GM18867 (cell line): Measurements from ENCODE around the gene IFNL4.
"Not testable (repeated sequence)": the region's sequence is repeated elsewhere in the genome, so short reads cannot be mapped to it uniquely, and the experiment has no call there.

Experiments
- ATAC-seq: cut with Tn5 transposase; IDR thresholded peaks from one replicate; pipeline ENCODE4 v1.9.1; 2021; ENCODE audit warnings: mild to moderate bottlenecking, moderate library complexity; ENCODE audit not compliant: unreplicated experiment

Gene IFNL4

DNA sequence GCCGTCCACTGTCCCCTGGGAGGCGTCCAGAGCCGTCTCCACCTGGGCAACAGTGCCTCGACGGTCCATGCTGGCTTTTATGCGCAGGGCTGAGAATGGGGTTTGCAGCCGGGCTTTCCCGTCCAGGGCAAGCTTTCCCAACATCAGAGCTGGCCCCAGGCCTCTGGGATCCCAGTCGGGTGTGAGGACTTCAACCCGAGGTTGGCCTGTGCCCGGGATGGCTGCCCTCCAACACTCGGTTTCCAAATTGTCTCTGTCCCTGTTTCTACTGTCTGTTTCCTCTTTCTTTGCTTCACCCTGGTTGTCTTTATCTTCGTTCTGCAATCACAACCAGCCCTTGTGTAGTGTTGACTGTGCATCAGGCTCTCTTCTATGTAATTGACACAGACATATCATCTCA lies at the start of gene IFNL4:
TSS of gene IFNL4 (minus strand) at position 51 of the 400 bp plus-strand sequence.
- ATAC-seq = no peak

- ATAC-seq = no peak
Observed at GRCh38 chr19:39297931-39298634, 49.4 kb upstream of the IFNL4 start.

DNA sequence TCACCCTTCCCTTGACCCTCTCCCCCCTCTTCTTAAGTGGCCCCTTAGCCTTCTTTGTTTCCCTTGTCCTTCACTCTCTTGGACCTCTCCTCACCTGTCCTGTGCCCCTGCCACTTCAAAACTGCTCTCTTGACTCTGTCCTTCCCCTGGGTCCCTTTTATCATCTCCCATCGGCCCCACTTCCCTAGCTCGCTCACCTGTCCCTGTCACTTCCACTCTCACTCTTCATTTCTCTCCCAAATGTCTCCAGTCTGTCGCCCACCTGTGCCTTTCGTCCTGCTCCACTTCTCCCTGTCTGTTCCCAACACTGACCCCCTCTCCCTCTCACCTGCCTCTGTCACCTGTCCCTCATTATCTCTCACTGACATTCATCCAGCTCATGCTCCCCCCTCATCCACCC lies 48.2 kb upstream of the IFNL4 start:
- ATAC-seq = no peak

DNA sequence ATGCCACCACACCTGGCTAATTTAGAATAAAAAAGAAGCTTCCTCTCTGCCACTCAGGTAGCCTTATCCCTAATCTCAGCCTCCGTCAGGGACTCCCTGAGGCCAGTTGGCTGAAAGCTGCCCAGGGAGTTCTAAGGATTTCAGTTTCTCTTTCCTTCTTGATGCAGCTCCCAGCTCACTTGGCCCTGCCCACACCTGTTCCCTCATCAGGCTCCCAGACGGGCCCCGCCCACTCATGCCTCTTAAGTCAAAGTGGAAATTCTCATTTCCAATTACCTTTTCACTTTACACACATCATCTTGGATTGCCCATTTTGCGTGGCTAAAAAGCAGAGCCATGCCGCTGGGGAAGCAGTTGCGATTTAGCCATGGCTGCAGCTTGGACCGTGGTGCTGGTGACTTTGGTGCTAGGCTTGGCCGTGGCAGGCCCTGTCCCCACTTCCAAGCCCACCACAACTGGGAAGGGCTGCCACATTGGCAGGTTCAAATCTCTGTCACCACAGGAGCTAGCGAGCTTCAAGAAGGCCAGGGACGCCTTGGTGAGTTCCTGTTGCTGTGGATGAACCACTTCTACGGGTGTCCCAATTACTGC lies 47.5 kb upstream of the IFNL4 start, which contains the start of gene IFNL1:
TSS of gene IFNL1 (plus strand) at position 353 of the 591 bp plus-strand sequence. CDS start at position 368, 15 bp downstream.
- no peak for ATAC-seq

DNA sequence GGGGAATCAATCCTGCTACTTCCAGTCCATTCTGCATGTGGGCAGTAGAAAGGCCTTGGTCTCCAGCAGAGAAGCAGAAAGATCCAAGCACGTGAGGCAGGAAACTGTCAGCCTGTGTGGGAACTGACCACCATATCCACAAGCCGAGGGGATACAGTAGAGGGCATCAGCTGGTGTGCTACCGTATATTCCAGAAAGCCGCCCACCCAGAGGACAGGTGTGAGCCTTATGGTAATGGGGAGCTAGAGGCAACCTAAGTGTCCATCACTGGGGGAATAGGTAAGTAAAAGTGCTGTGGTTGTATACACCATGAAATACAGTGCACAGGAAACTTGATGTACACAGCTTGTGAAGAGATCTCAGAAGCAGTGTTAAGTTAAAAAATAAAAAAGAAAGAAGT lies 44.7 kb upstream of the IFNL4 start:
- ATAC-seq = no peak

DNA sequence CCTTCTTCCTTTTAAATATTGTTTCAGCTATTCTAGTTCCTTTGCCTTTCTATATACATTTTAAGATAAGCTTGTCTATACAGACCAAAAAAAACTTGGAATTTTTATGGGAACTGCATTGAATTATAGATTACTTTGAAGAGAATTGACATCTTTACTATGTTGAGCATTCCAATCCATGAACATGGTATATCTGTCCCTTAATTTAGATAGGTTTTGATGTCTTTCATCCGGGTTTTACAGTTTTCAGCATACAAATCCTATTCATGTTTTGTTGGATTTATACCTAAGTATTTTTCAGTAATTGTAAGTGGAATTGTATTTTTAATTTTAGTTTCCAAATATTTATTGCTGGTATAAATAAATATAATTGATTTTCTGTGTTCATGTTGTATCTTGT lies 35.4 kb upstream of the IFNL4 start:
- no peak for ATAC-seq

GRCh38 chr19:39282021-39282420 lies 33.4 kb upstream of the IFNL4 start:
- ATAC-seq = no peak

GRCh38 chr19:39277598-39277997 lies 28.9 kb upstream of the IFNL4 start:
- no peak for ATAC-seq

DNA sequence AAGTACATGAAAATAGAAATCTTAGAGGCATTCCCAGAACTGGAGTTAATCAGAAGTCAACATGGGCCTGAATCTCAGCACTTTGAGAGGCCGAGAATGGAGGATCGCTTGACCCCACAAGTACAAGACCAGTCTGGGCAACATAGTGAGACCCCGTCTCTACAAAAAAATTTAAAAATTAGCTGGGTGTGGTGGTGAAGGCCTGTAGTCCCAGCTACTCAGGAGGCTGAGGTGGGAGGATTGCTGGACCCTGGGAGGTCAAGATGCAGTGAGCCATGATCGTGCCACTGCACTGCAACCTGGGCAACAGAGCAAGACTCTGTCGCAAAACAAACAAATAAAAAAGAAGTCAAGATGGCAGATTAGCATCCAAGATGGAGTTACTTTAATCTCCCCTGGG lies 28.1 kb upstream of the IFNL4 start:
- no peak for ATAC-seq

GRCh38 chr19:39275578-39275977 lies 26.9 kb upstream of the IFNL4 start:
- no peak for ATAC-seq

GRCh38 chr19:39273859-39274258 lies 25.2 kb upstream of the IFNL4 start:
- ATAC-seq = not testable (repeated sequence)

- ATAC-seq = no peak
Observed at GRCh38 chr19:39270036-39270871, 21.6 kb upstream of the IFNL4 start.

GRCh38 chr19:39269369-39269768 lies 20.7 kb upstream of the IFNL4 start:
- ATAC-seq = not testable (repeated sequence)

DNA sequence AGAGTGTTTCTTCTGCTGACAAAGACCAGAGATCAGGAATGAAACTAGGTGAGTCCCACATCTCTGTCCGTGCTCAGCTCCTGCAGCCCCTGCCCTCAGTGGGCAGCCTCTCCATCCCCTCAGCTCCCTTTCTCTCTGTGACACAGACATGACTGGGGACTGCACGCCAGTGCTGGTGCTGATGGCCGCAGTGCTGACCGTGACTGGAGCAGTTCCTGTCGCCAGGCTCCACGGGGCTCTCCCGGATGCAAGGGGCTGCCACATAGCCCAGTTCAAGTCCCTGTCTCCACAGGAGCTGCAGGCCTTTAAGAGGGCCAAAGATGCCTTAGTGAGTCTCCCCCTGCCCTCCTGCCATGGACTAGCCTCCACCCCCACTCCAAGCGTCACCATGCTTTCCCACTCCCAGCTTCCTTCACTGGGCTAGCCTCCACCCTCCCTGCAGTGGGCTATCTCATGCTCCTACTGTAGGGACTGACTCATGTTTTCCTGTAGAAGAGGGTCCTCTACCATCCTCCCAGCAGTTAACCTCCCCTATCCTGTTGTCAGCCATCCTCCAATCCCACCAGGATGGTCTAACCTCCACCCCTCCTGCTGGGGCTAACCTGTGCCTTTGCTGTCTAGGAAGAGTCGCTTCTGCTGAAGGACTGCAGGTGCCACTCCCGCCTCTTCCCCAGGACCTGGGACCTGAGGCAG lies 20.0 kb upstream of the IFNL4 start:
- ATAC-seq = not testable (repeated sequence)

GRCh38 chr19:39268085-39268484 lies 19.4 kb upstream of the IFNL4 start, which contains the start of gene IFNL2:
Gene IFNL2 (plus strand): TSS chr19:39268396. CDS start chr19:39268569, 173 bp downstream.
- not testable (repeated sequence) for ATAC-seq

GRCh38 chr19:39265321-39265916 lies 16.8 kb upstream of the IFNL4 start:
- ATAC-seq = no peak

DNA sequence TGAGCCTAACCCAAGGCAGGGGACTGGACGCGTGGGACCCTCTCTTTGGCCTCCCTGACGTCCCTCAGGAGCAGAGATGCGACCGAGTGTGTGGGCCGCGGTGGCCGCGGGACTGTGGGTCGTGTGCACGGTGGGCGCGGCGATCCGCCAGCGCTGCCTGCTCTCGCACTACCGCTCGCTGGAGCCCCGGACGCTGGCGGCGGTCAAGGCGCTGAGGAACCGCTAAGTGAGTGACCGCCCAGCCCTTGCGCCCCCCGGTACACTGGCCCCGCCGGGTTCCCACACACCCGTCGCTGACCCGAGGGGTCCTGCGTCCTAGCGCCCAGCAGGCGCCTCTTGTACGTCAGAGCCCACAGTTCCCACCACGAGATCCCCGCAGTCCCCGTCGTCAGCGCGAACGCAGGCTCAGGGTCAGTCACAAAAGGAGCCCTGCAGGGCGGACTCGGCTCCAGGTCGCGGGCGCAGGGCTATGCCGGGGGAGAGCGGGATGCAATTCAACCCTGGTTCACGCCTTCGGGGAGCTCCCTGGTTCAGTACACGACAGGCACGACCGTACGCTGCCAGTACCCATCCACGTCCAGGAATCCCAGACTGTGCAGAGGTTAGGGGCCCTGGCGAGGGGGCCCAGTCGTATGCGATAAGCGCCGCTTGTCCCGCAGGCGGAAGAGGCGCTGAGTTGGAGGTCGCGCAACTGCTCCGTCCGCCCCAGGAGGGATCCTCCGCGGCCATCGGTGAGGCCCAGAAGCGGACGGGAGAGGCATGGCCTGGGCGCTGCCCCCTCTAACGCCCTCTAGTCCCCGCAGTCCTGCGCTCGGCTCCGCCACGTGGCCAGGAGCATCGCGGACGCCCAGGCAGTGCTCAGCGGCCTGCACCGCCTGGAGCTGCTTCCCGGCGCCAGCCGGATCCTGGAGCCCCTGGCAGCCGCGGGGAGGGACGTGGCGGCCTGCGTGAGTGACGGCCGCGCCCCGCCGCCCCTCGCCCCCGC lies 15.9 kb upstream of the IFNL4 start:
- ATAC-seq = no peak

DNA sequence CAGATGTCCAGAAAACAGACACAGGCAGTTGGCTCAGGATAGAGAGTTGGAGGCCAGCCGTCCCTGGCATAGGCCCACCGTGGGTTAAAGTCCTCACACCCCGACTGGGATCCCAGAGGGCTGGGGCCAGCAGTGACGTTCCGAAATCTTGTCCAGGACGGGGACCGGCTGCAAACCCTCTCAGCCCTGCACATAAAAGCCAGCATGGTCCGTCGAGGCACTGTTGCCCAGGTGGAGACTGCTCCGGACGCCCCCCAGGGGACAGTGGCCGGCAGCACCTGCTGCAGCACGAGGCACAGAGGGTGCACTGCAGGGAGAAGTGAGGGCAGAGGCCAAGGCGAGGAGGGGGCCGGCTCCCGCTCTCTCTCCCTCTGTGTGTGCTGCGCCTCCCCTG lies 15.3 kb upstream of the IFNL4 start:
- ATAC-seq = no peak

- ATAC-seq = no peak
Observed at GRCh38 chr19:39262496-39262895, 13.8 kb upstream of the IFNL4 start.
